DOHH2 (cell line): ENCODE results near the gene CUL9.

ENCODE experiments used
- EZH2phosphoT487 ChIP-seq: fragments of 200-600 bp; sonication (generic); IDR thresholded peaks from 2 replicates; pipeline ENCODE4 v1.6.1; 2017; ENCODE audit warnings: borderline replicate concordance, mild to moderate bottlenecking, antibody characterized with exemption, low read length, moderate library complexity, mixed read lengths
- TF ChIP-seq, protein P1 (sequence below): fragments of 200-600 bp; sonication (generic); IDR thresholded peaks from one replicate; pipeline ENCODE4 v1.5.1; 2014; ENCODE audit warnings: antibody characterized with exemption, mild to moderate bottlenecking, low read depth, low read length; ENCODE audit not compliant: poor library complexity, severe bottlenecking

DNA sequence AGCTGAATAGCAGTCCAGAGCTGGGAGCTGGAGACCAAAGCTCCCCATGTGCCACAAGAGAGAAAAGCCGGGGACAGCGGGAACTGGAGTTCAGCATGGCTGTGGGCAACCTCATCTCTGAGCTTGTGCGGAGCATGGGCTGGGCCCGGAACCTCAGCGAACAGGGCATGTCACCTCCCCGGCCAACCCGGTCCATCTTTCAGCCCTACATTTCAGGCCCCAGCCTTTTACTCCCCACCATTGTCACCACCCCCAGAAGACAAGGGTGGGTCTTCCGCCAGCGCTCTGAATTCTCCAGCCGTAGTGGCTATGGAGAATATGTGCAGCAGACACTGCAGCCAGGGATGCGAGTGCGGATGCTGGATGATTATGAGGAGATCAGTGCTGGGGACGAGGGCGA, 4.0 kb downstream of the CUL9 start:
- TF ChIP-seq EZH2phosphoT487: no peak
- TF ChIP-seq, protein P1, sequence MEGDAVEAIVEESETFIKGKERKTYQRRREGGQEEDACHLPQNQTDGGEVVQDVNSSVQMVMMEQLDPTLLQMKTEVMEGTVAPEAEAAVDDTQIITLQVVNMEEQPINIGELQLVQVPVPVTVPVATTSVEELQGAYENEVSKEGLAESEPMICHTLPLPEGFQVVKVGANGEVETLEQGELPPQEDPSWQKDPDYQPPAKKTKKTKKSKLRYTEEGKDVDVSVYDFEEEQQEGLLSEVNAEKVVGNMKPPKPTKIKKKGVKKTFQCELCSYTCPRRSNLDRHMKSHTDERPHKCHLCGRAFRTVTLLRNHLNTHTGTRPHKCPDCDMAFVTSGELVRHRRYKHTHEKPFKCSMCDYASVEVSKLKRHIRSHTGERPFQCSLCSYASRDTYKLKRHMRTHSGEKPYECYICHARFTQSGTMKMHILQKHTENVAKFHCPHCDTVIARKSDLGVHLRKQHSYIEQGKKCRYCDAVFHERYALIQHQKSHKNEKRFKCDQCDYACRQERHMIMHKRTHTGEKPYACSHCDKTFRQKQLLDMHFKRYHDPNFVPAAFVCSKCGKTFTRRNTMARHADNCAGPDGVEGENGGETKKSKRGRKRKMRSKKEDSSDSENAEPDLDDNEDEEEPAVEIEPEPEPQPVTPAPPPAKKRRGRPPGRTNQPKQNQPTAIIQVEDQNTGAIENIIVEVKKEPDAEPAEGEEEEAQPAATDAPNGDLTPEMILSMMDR: no peak
